GM23338 (cell line): ENCODE data around the gene C12orf42.

Source experiments
- CREB1 ChIP-seq: fragments of 250-450 bp; sonication (Bioruptor Pico); IDR thresholded peaks from 2 replicates; pipeline ENCODE4 v1.5.0; 2020; ENCODE audit warnings: low read depth, mild to moderate bottlenecking, moderate library complexity
- CTCF ChIP-seq, 2 experiments: fragments of 200-600 bp in 1 of 2; sonication (generic) in 1 of 2; conservative IDR thresholded peaks; 2 replicates each; pipeline versions ENCODE4 v1.5.1 to v1.6.1; 2016 to 2017; ENCODE audit warnings: antibody characterized with exemption in 2 of 2, low read depth in 2 of 2, mild to moderate bottlenecking in 2 of 2, moderate library complexity in 1 of 2
- ETS1 ChIP-seq: IDR thresholded peaks from 2 replicates; pipeline ENCODE4 v1.6.1; 2016; ENCODE audit warnings: antibody characterized with exemption
- EZH2 ChIP-seq: fragments of 200-600 bp; sonication (generic); IDR thresholded peaks from one replicate; pipeline ENCODE4 v1.8.0; 2017; ENCODE audit warnings: antibody characterized with exemption, mild to moderate bottlenecking, low read depth; ENCODE audit not compliant: unreplicated experiment
- EZH2phosphoT487 ChIP-seq: fragments of 200-600 bp; sonication (generic); IDR thresholded peaks from one replicate; pipeline ENCODE4 v1.8.1; 2018; ENCODE audit warnings: antibody characterized with exemption; ENCODE audit not compliant: unreplicated experiment
- JUNB ChIP-seq: IDR thresholded peaks from one replicate; pipeline ENCODE4 v1.6.1; 2016; ENCODE audit warnings: antibody characterized with exemption; ENCODE audit not compliant: unreplicated experiment
- POLR2AphosphoS5 ChIP-seq: IDR thresholded peaks from 2 replicates; pipeline ENCODE4 v1.6.1; 2016; ENCODE audit warnings: antibody characterized with exemption, low read depth
- ZNF114 ChIP-seq: fragments of 250-450 bp; sonication (Bioruptor Pico); IDR thresholded peaks from 2 replicates; pipeline ENCODE4 v1.5.0; 2020; ENCODE audit warnings: mild to moderate bottlenecking, moderate library complexity
- ZNF331 ChIP-seq: fragments of 250-450 bp; sonication (Bioruptor Pico); IDR thresholded peaks from 2 replicates; pipeline ENCODE4 v1.5.0; 2020; ENCODE audit warnings: low read depth, mild to moderate bottlenecking, moderate library complexity
- TF ChIP-seq, protein P1 (sequence below): IDR thresholded peaks from one replicate; pipeline ENCODE4 v1.6.1; 2018; ENCODE audit warnings: antibody characterized with exemption; ENCODE audit not compliant: unreplicated experiment

DNA sequence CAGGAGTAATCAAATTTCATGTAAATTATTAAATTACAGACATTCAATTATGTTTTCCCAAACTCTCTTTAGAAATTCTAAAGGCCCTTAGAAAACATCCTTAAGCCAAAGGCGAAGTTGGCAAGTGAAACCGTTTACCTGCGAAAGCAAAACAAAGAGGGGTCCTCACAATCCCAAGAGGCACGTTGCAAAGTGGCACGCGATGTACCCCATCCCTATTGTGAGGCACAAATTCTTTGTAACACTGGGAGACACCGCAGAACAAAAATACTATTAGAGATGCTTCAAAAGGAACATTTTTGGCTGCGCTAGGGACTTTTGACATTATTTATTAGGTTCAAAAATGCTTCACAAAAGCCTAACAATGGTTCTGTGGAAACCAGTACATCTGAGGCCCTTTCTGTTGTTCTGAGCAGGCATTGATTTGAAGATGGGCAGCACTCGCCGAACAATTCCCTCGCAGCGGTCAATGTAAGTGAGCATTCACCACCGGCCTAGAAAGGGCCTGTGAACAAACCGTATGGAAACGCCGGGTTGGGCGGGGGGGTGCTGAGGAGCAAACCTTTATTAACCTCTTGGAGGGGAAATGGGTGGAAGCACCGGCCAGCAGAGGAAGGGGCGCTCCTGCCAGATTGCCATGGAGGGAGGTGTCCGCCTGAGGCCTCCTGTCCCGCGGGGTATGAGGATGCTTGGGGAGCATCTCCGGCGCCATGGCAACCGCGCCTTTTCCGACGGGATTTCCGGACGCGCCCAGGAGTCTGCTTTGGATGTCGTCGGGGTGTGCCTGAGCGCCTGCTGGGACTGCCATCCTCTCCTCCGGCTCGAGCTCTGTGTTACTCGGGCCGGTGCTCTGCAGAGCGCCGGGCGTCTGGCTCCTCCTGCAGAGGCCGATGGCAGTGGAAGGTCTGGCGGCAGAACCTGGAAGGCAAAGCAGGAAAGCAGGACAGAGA, 193.9 kb downstream of the C12orf42 start:
- no peak for TF ChIP-seq CTCF (conservative IDR thresholded peaks at IDR 0.05; ENCODE audit: low read depth in 2 of 2)
- no peak for TF ChIP-seq EZH2phosphoT487
- TF ChIP-seq POLR2AphosphoS5 = no peak
- TF ChIP-seq, protein P1, sequence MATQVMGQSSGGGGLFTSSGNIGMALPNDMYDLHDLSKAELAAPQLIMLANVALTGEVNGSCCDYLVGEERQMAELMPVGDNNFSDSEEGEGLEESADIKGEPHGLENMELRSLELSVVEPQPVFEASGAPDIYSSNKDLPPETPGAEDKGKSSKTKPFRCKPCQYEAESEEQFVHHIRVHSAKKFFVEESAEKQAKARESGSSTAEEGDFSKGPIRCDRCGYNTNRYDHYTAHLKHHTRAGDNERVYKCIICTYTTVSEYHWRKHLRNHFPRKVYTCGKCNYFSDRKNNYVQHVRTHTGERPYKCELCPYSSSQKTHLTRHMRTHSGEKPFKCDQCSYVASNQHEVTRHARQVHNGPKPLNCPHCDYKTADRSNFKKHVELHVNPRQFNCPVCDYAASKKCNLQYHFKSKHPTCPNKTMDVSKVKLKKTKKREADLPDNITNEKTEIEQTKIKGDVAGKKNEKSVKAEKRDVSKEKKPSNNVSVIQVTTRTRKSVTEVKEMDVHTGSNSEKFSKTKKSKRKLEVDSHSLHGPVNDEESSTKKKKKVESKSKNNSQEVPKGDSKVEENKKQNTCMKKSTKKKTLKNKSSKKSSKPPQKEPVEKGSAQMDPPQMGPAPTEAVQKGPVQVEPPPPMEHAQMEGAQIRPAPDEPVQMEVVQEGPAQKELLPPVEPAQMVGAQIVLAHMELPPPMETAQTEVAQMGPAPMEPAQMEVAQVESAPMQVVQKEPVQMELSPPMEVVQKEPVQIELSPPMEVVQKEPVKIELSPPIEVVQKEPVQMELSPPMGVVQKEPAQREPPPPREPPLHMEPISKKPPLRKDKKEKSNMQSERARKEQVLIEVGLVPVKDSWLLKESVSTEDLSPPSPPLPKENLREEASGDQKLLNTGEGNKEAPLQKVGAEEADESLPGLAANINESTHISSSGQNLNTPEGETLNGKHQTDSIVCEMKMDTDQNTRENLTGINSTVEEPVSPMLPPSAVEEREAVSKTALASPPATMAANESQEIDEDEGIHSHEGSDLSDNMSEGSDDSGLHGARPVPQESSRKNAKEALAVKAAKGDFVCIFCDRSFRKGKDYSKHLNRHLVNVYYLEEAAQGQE = no peak
- TF ChIP-seq ZNF114 (CRISPR knock-in tag) = no peak
- no peak for TF ChIP-seq EZH2
- no peak for TF ChIP-seq CREB1
- TF ChIP-seq JUNB = no peak
- no peak for TF ChIP-seq ETS1
- TF ChIP-seq ZNF331 (CRISPR knock-in tag) = no peak
